Astrocyte (in vitro differentiated cells and primary cell): Measurements from ENCODE around the gene PSMC4. TPM values are rescaled to one million over a fixed set of nuclear protein-coding genes. Genes with fewer than 3 reads are reported as not detected.

Experiments used
- DNase-seq: peaks from one replicate; pipeline ENCODE4 v3.0.0-alpha.2; 2010; ENCODE audit warnings: low read depth
- FAIRE-seq: peaks from 2 replicates; lab custom pipeline; 2011; peaks lifted over from hg19 to GRCh38; lab: Jason Lieb, UNC
- H2AFZ ChIP-seq: 2 replicates; pipeline ENCODE4 v1.6.0; 2012; ENCODE audit warnings: low read depth, low read length, inconsistent platforms
- H3K27ac ChIP-seq: 2 replicates; pipeline ENCODE4 v1.5.1; 2011; ENCODE audit warnings: low read depth, low read length, inconsistent platforms
- H3K27me3 ChIP-seq: 2 replicates; pipeline ENCODE4 v1.6.0; 2011; ENCODE audit warnings: low read length, inconsistent platforms; ENCODE audit not compliant: insufficient read depth
- H3K36me3 ChIP-seq: 2 replicates; pipeline ENCODE4 v1.5.1; 2011; ENCODE audit warnings: low read length, inconsistent platforms; ENCODE audit not compliant: insufficient read depth
- H3K4me1 ChIP-seq: 2 replicates; pipeline ENCODE4 v1.5.1; 2011; ENCODE audit warnings: low read length, inconsistent platforms; ENCODE audit not compliant: insufficient read depth
- H3K4me2 ChIP-seq: 2 replicates; pipeline ENCODE4 v1.6.0; 2012; ENCODE audit warnings: low read length, inconsistent platforms
- H3K4me3 ChIP-seq: 2 replicates; pipeline ENCODE4 v1.5.1; 2011; ENCODE audit warnings: low read depth, mild to moderate bottlenecking, low read length, inconsistent platforms; ENCODE audit not compliant: insufficient read depth
- H3K79me2 ChIP-seq: 2 replicates; pipeline ENCODE4 v1.6.0; 2012; ENCODE audit warnings: mild to moderate bottlenecking, low read length, inconsistent platforms; ENCODE audit not compliant: insufficient read depth
- H3K9ac ChIP-seq: 2 replicates; pipeline ENCODE4 v1.6.0; 2012; ENCODE audit warnings: mild to moderate bottlenecking, low read length, inconsistent platforms
- H3K9me3 ChIP-seq: 2 replicates; pipeline ENCODE4 v1.5.1; 2012; ENCODE audit warnings: low read depth, mild to moderate bottlenecking, low read length, inconsistent platforms; ENCODE audit not compliant: insufficient read depth
- H4K20me1 ChIP-seq: 2 replicates; pipeline ENCODE4 v1.6.0; 2012; ENCODE audit warnings: low read length, inconsistent platforms; ENCODE audit not compliant: insufficient read depth
- H3K27ac Mint-ChIP-seq: one replicate; pipeline ENCODE4 v1.8.0; 2021; ENCODE audit warnings: mild to moderate bottlenecking, mixed read lengths; ENCODE audit not compliant: unreplicated experiment
- H3K27me3 Mint-ChIP-seq: one replicate; pipeline ENCODE4 v1.8.0; 2021; ENCODE audit warnings: low read depth, mixed read lengths; ENCODE audit not compliant: unreplicated experiment
- H3K36me3 Mint-ChIP-seq: one replicate; pipeline ENCODE4 v1.8.0; 2021; ENCODE audit warnings: low read depth, mixed read lengths; ENCODE audit not compliant: unreplicated experiment
- H3K4me1 Mint-ChIP-seq: one replicate; pipeline ENCODE4 v1.8.0; 2021; ENCODE audit warnings: low read depth, mixed read lengths; ENCODE audit not compliant: unreplicated experiment
- H3K4me3 Mint-ChIP-seq: one replicate; pipeline ENCODE4 v1.8.0; 2021; ENCODE audit warnings: mild to moderate bottlenecking, moderate library complexity, mixed read lengths; ENCODE audit not compliant: unreplicated experiment
- H3K9me3 Mint-ChIP-seq: one replicate; pipeline ENCODE4 v1.8.0; 2021; ENCODE audit warnings: mild to moderate bottlenecking, mixed read lengths; ENCODE audit not compliant: unreplicated experiment
- CTCF ChIP-seq: IDR thresholded peaks from 2 replicates; pipeline ENCODE4 v1.5.1; 2011; ENCODE audit warnings: low read depth, mild to moderate bottlenecking, inconsistent platforms, low read length, moderate library complexity; ENCODE audit not compliant: insufficient read depth
- EZH2 ChIP-seq: IDR thresholded peaks from 2 replicates; pipeline ENCODE4 v1.6.1; 2012; ENCODE audit warnings: mild to moderate bottlenecking, low read length, inconsistent platforms; ENCODE audit not compliant: insufficient read depth
- total RNA-seq: library from RNA; stranded (reverse); gene quantifications from 2 replicates; pipeline ENCODE4 v1.2.1, GENCODE V29; 2021

Gene PSMC4
- total RNA-seq, 1 donor from 2014 or later, result 127 TPM

GRCh38 chr19:39939556-39939955 is 31.4 kb upstream of the PSMC4 start:
- H3K36me3 ChIP-seq, result no peaks in the 10 kb centered on the region
- Mint-ChIP-seq H3K9me3 (no peaks in the 10 kb centered on the region), H3K4me3 (no peak overlapping the region), H3K36me3 (no peaks in the 10 kb centered on the region), H3K27me3 (peaks cover 4% of the 10 kb centered on the region), H3K27ac (no peak overlapping the region), H3K4me1 (peaks cover 23% of the 10 kb centered on the region)
- no peaks in the 10 kb centered on the region for H3K9me3 ChIP-seq
- no peak overlapping the region for H2AFZ ChIP-seq
- H3K27me3 ChIP-seq, result no peaks in the 10 kb centered on the region
- no peak for TF ChIP-seq CTCF
- no peak for TF ChIP-seq EZH2
- H3K4me3 ChIP-seq, result no peak overlapping the region
- H3K9ac ChIP-seq, result no peak overlapping the region
- no peak overlapping the region for H3K27ac ChIP-seq
- no peaks in the 10 kb centered on the region for H3K79me2 ChIP-seq
- FAIRE-seq (no peak), DNase-seq (no peak)
- H3K4me2 ChIP-seq, result no peak overlapping the region
- no peaks in the 10 kb centered on the region for H3K4me1 ChIP-seq
- H4K20me1 ChIP-seq, result no peaks in the 10 kb centered on the region

GRCh38 chr19:39940221-39940833 is 30.6 kb upstream of the PSMC4 start:
- no peak overlapping the region for H3K4me2 ChIP-seq
- no peaks in the 10 kb centered on the region for H3K9me3 ChIP-seq
- no peak overlapping the region for H3K4me3 ChIP-seq
- FAIRE-seq, result no peak
- Mint-ChIP-seq H3K4me1 (peaks cover 23% of the 10 kb centered on the region), H3K9me3 (no peaks in the 10 kb centered on the region), H3K27ac (no peak overlapping the region), H3K36me3 (no peaks in the 10 kb centered on the region), H3K4me3 (no peak overlapping the region), H3K27me3 (peaks cover 4% of the 10 kb centered on the region)
- no peak overlapping the region for H2AFZ ChIP-seq
- no peaks in the 10 kb centered on the region for H3K36me3 ChIP-seq
- no peak overlapping the region for H3K27ac ChIP-seq
- H3K9ac ChIP-seq, result no peak overlapping the region
- TF ChIP-seq CTCF (no peak), EZH2 (no peak)
- H3K79me2 ChIP-seq, result no peaks in the 10 kb centered on the region
- no peaks in the 10 kb centered on the region for H3K4me1 ChIP-seq
- no peak for DNase-seq
- no peaks in the 10 kb centered on the region for H3K27me3 ChIP-seq
- H4K20me1 ChIP-seq, result no peaks in the 10 kb centered on the region

- Mint-ChIP-seq H3K9me3 (no peaks in the 10 kb centered on the region), H3K27ac (no peak overlapping the region), H3K36me3 (no peaks in the 10 kb centered on the region), H3K4me1 (peaks cover 23% of the 10 kb centered on the region), H3K27me3 (peaks cover 3% of the 10 kb centered on the region), H3K4me3 (no peak overlapping the region)
- Histone ChIP-seq H3K4me3 (no peak overlapping the region), H3K9me3 (no peaks in the 10 kb centered on the region), H2AFZ (no peak overlapping the region), H3K27ac (no peak overlapping the region), H3K36me3 (no peaks in the 10 kb centered on the region), H3K27me3 (no peaks in the 10 kb centered on the region), H3K79me2 (no peaks in the 10 kb centered on the region), H4K20me1 (no peaks in the 10 kb centered on the region), H3K4me1 (no peaks in the 10 kb centered on the region), H3K9ac (no peak overlapping the region), H3K4me2 (no peak overlapping the region)
- TF ChIP-seq CTCF, result no peak
- no peak for TF ChIP-seq EZH2
- no peak for FAIRE-seq
- DNase-seq, result no peak
These were observed 29.8 kb upstream of the PSMC4 start for GRCh38 chr19:39941151-39941550.
